ENCODE results near the gene NPIPA3.
"Not testable (repeated sequence)": the region's sequence is repeated elsewhere in the genome, so short reads cannot be mapped to it uniquely, and the experiment has no call there.

NPIPA3 gene

DNA sequence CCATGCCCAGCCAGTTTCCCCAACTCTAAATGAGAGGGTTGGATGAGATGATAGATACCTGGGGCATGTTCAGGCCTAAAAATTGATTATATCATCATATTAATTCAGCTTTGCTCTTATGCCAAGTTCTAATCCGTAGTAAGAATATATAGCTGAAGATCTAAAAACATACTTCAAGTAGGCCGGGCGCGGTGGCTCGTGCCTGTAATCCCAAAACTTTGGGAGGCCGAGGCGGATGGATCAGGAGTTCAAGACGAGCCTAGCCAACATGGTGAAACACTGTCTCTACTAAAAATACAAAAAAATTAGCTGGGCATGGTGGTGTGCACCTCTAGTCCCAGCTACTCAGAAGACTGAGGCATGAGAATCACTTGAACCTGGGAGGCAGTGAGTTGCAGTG is 21.1 kb upstream of the NPIPA3 start:
- no peaks in the 10 kb centered on the region for H3K9me3 ChIP-seq (ENCODE audit: control insufficient read depth, insufficient read depth, low read depth, low read length)
- no peak overlapping the region for H3K27ac ChIP-seq (ENCODE audit: extremely low read depth, low read depth, low read length)
- H3K4me3 ChIP-seq (ENCODE audit: low read depth, low read length), result no peak overlapping the region
- TF ChIP-seq ZNF174 (tag by site-specific recombination; IDR thresholded peaks at IDR 0.05) (no peak), ZNF514 (tag by site-specific recombination; IDR thresholded peaks at IDR 0.05) (no peak), ZNF2 (tag by site-specific recombination; IDR thresholded peaks at IDR 0.05) (no peak), SP2 (tag by site-specific recombination; IDR thresholded peaks at IDR 0.05) (no peak), ZFP3 (tag by site-specific recombination; IDR thresholded peaks at IDR 0.05; ENCODE audit: low read depth) (no peak), ZNF658 (tag by site-specific recombination; IDR thresholded peaks at IDR 0.05) (no peak), ZNF394 (tag by site-specific recombination; IDR thresholded peaks at IDR 0.05; ENCODE audit: borderline replicate concordance) (no peak), GLIS2 (tag by site-specific recombination; IDR thresholded peaks at IDR 0.05) (no peak), SCRT2 (tag by site-specific recombination; IDR thresholded peaks at IDR 0.05) (no peak), ZBTB7A (tag by site-specific recombination; IDR thresholded peaks at IDR 0.05; ENCODE audit: low read depth) (no peak), ZNF777 (tag by site-specific recombination; IDR thresholded peaks at IDR 0.05; ENCODE audit: borderline replicate concordance) (no peak)
- TF ChIP-seq, protein P1, sequence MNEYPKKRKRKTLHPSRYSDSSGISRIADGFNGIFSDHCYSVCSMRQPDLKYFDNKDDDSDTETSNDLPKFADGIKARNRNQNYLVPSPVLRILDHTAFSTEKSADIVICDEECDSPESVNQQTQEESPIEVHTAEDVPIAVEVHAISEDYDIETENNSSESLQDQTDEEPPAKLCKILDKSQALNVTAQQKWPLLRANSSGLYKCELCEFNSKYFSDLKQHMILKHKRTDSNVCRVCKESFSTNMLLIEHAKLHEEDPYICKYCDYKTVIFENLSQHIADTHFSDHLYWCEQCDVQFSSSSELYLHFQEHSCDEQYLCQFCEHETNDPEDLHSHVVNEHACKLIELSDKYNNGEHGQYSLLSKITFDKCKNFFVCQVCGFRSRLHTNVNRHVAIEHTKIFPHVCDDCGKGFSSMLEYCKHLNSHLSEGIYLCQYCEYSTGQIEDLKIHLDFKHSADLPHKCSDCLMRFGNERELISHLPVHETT (tag by site-specific recombination; IDR thresholded peaks at IDR 0.05), result no peak
- TF ChIP-seq, protein P2, sequence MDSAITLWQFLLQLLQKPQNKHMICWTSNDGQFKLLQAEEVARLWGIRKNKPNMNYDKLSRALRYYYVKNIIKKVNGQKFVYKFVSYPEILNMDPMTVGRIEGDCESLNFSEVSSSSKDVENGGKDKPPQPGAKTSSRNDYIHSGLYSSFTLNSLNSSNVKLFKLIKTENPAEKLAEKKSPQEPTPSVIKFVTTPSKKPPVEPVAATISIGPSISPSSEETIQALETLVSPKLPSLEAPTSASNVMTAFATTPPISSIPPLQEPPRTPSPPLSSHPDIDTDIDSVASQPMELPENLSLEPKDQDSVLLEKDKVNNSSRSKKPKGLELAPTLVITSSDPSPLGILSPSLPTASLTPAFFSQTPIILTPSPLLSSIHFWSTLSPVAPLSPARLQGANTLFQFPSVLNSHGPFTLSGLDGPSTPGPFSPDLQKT (IDR thresholded peaks at IDR 0.05; ENCODE audit: borderline replicate concordance, low read depth, low read length), result no peak
- H3K4me1 ChIP-seq (ENCODE audit: control insufficient read depth, insufficient read depth, low read length), result no peaks in the 10 kb centered on the region
- H3K36me3 ChIP-seq (ENCODE audit: control insufficient read depth in 2 of 2, insufficient read depth in 1 of 2, low read length in 2 of 2), result no peaks in the 10 kb centered on the region
- POLR2A ChIA-PET, result no interaction called here
- CTCF ChIA-PET, result interaction anchor here (0.6 to 0.7 kb wide), 2 partner anchors 439 to 467 kb away, joined by 3 read pairs; no protein-coding TSS in a partner anchor

DNA sequence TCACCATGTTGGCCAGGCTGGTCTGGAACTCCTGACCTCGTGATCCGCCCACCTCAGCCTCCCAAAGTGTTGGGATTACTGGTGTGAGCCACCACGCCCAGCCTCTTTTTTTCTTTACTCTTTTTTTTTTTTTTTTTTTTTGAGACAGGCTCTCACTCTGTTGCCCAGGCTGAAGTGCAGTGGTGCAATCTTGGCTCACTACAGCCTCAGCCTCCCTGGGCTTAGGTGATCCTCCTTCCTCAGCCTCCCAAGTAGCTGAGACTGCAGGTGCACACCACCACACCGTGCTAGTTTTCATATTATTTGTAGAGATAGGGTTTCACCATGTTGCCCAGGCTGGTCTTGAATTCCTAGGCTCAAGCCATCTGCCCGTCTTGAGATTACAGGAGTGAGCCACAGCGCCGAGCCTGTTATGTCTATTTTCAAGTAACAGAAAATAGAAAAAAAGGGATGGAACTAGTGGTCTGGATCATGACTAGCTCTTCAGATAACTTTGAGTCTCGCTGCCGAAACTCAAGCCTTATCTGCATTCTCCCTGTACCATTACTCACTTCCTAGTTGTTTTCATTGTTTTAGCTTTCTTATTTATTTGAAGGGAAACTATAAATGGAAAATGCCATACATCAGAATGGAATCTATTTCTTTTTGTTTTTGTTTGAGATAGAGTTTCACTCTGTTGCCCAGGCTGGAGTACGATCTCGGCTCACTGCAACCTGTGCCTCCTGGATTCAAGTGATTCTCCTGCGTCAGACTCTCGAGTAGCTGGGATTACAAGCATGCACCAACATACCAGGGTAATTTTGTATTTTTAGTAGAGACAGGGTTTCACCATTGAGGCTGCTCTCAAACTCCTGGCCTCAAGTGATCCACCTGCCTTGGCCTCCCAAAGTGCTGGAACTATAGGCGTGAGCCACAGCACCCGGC is 17.1 kb upstream of the NPIPA3 start:
- H3K4me1 ChIP-seq (ENCODE audit: control insufficient read depth, insufficient read depth, low read length); CTCF ChIA-PET; H3K9me3 ChIP-seq (ENCODE audit: control insufficient read depth, insufficient read depth, low read depth, low read length); H3K27ac ChIP-seq (ENCODE audit: extremely low read depth, low read depth, low read length); H3K36me3 ChIP-seq (ENCODE audit: control insufficient read depth in 2 of 2, insufficient read depth in 1 of 2, low read length in 2 of 2); H3K4me3 ChIP-seq (ENCODE audit: low read depth, low read length); POLR2A ChIA-PET: not testable (repeated sequence)
- 0 out of 2 replicates have a peak, but pooled peaks have one; percentile 22 for TF ChIP-seq ZXDB (tag by site-specific recombination; IDR thresholded peaks at IDR 0.05)
- TF ChIP-seq SCRT1 (tag by site-specific recombination; IDR thresholded peaks at IDR 0.05; ENCODE audit: borderline replicate concordance), result 0 out of 2 replicates have a peak, but pooled peaks have one; percentile 26
- 0 out of 2 replicates have a peak, but pooled peaks have one; percentile 25 for TF ChIP-seq ZBTB17 (tag by site-specific recombination; IDR thresholded peaks at IDR 0.05)

DNA sequence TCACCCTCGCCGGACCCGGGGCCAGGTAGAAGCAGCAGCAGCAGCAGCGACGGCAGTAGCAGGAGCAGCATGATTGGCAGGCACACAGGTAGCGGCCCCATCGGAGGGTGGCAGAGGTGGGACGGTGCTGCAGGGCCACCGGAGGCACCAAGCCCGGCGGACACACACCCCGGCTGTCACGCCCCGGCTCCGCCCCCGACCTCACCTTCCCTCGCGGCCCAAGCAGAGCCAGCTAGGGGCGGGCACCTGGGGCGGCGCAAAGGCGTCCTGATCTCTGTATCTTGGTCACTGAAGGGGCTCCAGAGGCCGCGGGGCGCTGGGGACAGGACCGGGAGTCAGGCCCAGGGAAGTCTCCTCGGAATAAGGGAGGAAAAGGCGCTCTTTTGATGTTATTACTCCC is 9.1 kb upstream of the NPIPA3 start, which contains the start of gene PLA2G10:
Gene PLA2G10 (minus strand): TSS at position 180 of the 400 bp plus-strand sequence. CDS start 79 bp downstream, at position 101.
- CTCF ChIA-PET; H3K36me3 ChIP-seq (ENCODE audit: control insufficient read depth in 2 of 2, insufficient read depth in 1 of 2, low read length in 2 of 2); POLR2A ChIA-PET; H3K4me3 ChIP-seq (ENCODE audit: low read depth, low read length); H3K4me1 ChIP-seq (ENCODE audit: control insufficient read depth, insufficient read depth, low read length); H3K27ac ChIP-seq (ENCODE audit: extremely low read depth, low read depth, low read length); H3K9me3 ChIP-seq (ENCODE audit: control insufficient read depth, insufficient read depth, low read depth, low read length): not testable (repeated sequence)
